Purkinje cell (primary cell): Measurements from ENCODE around the gene HOMER1. TPM values are rescaled to one million over a fixed set of nuclear protein-coding genes. Genes with fewer than 3 reads are reported as not detected.

Experiments used
- polyA plus RNA-seq: library from polyadenylated mRNA; unstranded; fragments of >200 nt; fragmentation: Nextera tagmentation; gene quantifications from 2 replicates; pipeline ENCODE4 v1.2.1, GENCODE V29; 2014

HOMER1 gene, protein sequence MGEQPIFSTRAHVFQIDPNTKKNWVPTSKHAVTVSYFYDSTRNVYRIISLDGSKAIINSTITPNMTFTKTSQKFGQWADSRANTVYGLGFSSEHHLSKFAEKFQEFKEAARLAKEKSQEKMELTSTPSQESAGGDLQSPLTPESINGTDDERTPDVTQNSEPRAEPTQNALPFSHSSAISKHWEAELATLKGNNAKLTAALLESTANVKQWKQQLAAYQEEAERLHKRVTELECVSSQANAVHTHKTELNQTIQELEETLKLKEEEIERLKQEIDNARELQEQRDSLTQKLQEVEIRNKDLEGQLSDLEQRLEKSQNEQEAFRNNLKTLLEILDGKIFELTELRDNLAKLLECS
- 38.8 and 81.5 TPM in 2 replicates for polyA plus RNA-seq

GRCh38 chr5:79513704-79514390 is at the start of gene HOMER1:
TSS of gene HOMER1 (minus strand) at chr5:79514134. CDS start at chr5:79512774, 1,360 bp downstream.

Other genes with a start within 250 kb of the HOMER1 start
- 29.2 and 32.8 TPM in 2 replicates for gene TENT2, start 98.3 kb upstream of the HOMER1 start, polyA plus RNA-seq
- gene CMYA5, start 175.7 kb upstream of the HOMER1 start, polyA plus RNA-seq = 3.4 and 4.0 TPM in 2 replicates